HepG2 (cell line): ENCODE measurements around the gene UTS2R. TPM values are rescaled to one million over a fixed set of nuclear protein-coding genes. Genes with fewer than 3 reads are reported as not detected.

Source experiments
- BORCS8-MEF2B ChIP-seq: sonication (generic); formaldehyde crosslinking; IDR thresholded peaks from 2 replicates; pipeline ENCODE4 v1.8.0; 2022; ENCODE audit warnings: mild to moderate bottlenecking, missing genetic modification reagents
- CBFB ChIP-seq: sonication (generic); formaldehyde crosslinking; IDR thresholded peaks from 2 replicates; pipeline ENCODE4 v1.4.0; 2020; ENCODE audit warnings: missing genetic modification reagents
- DNMT1 ChIP-seq: sonication (generic); formaldehyde crosslinking; IDR thresholded peaks from 2 replicates; pipeline ENCODE4 v1.5.1; 2020; ENCODE audit warnings: mild to moderate bottlenecking, missing genetic modification reagents
- FOXA3 ChIP-seq: IDR thresholded peaks from 2 replicates; pipeline ENCODE4 v1.6.1; 2016; ENCODE audit warnings: missing genetic modification reagents, missing compliant biosample characterization
- GTF2F1 ChIP-seq: fragments of 150-350 bp; IDR thresholded peaks from 2 replicates; pipeline ENCODE4 v1.6.1; 2014; ENCODE audit warnings: low read length
- HDAC1 ChIP-seq: sonication (generic); formaldehyde crosslinking; IDR thresholded peaks from 2 replicates; pipeline ENCODE4 v1.5.1; 2020; ENCODE audit warnings: mild to moderate bottlenecking, missing genetic modification reagents
- HNF4G ChIP-seq, 2 experiments: sonication (generic) in 1 of 2; formaldehyde crosslinking in 1 of 2; IDR thresholded peaks; 2 replicates each; pipeline versions ENCODE4 v1.4.0 to v1.6.1; 2011 to 2020; ENCODE audit warnings: borderline replicate concordance in 2 of 2, low read depth in 2 of 2, mild to moderate bottlenecking in 2 of 2, low read length in 1 of 2, missing genetic modification reagents in 1 of 2, moderate library complexity in 1 of 2
- KDM5B ChIP-seq: sonication (generic); formaldehyde crosslinking; IDR thresholded peaks from 2 replicates; pipeline ENCODE4 v1.4.0; 2020; ENCODE audit warnings: missing genetic modification reagents, mild to moderate bottlenecking, borderline replicate concordance
- NFIC ChIP-seq: IDR thresholded peaks from 2 replicates; pipeline ENCODE4 v1.6.1; 2012; ENCODE audit warnings: mild to moderate bottlenecking, low read length, inconsistent platforms
- POLR2AphosphoS2 ChIP-seq: IDR thresholded peaks from 2 replicates; pipeline ENCODE4 v1.6.1; 2011; ENCODE audit warnings: low read depth, low read length, improper control_type of control experiment
- RBAK ChIP-seq: sonication (generic); formaldehyde crosslinking; IDR thresholded peaks from 2 replicates; pipeline ENCODE4 v1.5.1; 2020; ENCODE audit warnings: mild to moderate bottlenecking, missing genetic modification reagents
- RXRB ChIP-seq: IDR thresholded peaks from 2 replicates; pipeline ENCODE4 v1.6.1; 2016; ENCODE audit warnings: borderline replicate concordance, missing genetic modification reagents, missing compliant biosample characterization
- SYNCRIP ChIP-seq: fragments of 200-400 bp; formaldehyde crosslinking; IDR thresholded peaks from 2 replicates; pipeline ENCODE4 v1.6.1; 2018; ENCODE audit warnings: mild to moderate bottlenecking, low read depth, low read length; ENCODE audit not compliant: insufficient read depth
- TBX2 ChIP-seq: sonication (generic); formaldehyde crosslinking; IDR thresholded peaks from 2 replicates; pipeline ENCODE4 v1.5.0; 2020; ENCODE audit warnings: missing genetic modification reagents, mild to moderate bottlenecking, borderline replicate concordance
- THAP11 ChIP-seq: IDR thresholded peaks from 2 replicates; pipeline ENCODE4 v1.6.1; 2016; ENCODE audit warnings: missing biosample characterization, missing genetic modification reagents
- ZNF121 ChIP-seq: sonication (generic); formaldehyde crosslinking; IDR thresholded peaks from 2 replicates; pipeline ENCODE4 v1.5.0; 2020; ENCODE audit warnings: mild to moderate bottlenecking, missing genetic modification reagents
- ZNF292 ChIP-seq: sonication (generic); formaldehyde crosslinking; IDR thresholded peaks from 2 replicates; pipeline ENCODE4 v1.8.1; 2022; ENCODE audit warnings: mild to moderate bottlenecking, low read depth, missing genetic modification reagents, borderline replicate concordance
- ZNF501 ChIP-seq: sonication (generic); formaldehyde crosslinking; IDR thresholded peaks from 2 replicates; pipeline ENCODE4 v1.5.1; 2020; ENCODE audit warnings: mild to moderate bottlenecking, moderate library complexity, missing genetic modification reagents
- ZNF572 ChIP-seq: sonication (generic); formaldehyde crosslinking; IDR thresholded peaks from 2 replicates; pipeline ENCODE4 v1.5.1; 2020; ENCODE audit warnings: mild to moderate bottlenecking, missing genetic modification reagents
- polyA plus RNA-seq, 8 experiments: library from polyadenylated mRNA; depleted of rRNA in 3 of 8; stranded (reverse) in 7 of 8; unstranded in 1 of 8; fragments of >200 nt; fragmentation: Illumina TruSeq in 4 of 8; extraction: Trizol in 4 of 8; gene quantifications; 2 replicates each; pipeline versions ENCODE4 v1.2.1 to v1.2.3, GENCODE V29; 2011 to 2016; ENCODE audit warnings: low read depth in 4 of 8, missing spikeins in 1 of 8, mixed read lengths in 1 of 8; ENCODE audit not compliant: insufficient read depth in 1 of 8
- total RNA-seq, 5 experiments: library from RNA; depleted of rRNA; stranded (reverse); fragments of >200 nt; fragmentation: Illumina TruSeq; extraction: Trizol; gene quantifications; 2 replicates each; pipeline ENCODE4 v1.2.3, GENCODE V29; 2016; ENCODE audit warnings: low read depth in 1 of 5
- TF ChIP-seq, protein P1 (sequence below): sonication (generic); formaldehyde crosslinking; IDR thresholded peaks from 2 replicates; pipeline ENCODE4 v1.5.0; 2020; ENCODE audit warnings: mild to moderate bottlenecking, missing genetic modification reagents, moderate library complexity
- TF ChIP-seq, protein P2 (sequence below): sonication (generic); formaldehyde crosslinking; conservative IDR thresholded peaks from 2 replicates; pipeline ENCODE4 v1.4.0; 2020; ENCODE audit warnings: mild to moderate bottlenecking, missing genetic modification reagents, moderate library complexity
- TF ChIP-seq, protein P3 (sequence below): sonication (generic); formaldehyde crosslinking; IDR thresholded peaks from 2 replicates; pipeline ENCODE4 v1.5.0; 2020; ENCODE audit warnings: missing genetic modification reagents

The UTS2R gene
- total and polyA plus RNA-seq, 2 of the 13 experiments (the other 11 are each of a cell fraction or from before 2014, with no cell fraction given): 0.13 to 0.15 TPM

DNA sequence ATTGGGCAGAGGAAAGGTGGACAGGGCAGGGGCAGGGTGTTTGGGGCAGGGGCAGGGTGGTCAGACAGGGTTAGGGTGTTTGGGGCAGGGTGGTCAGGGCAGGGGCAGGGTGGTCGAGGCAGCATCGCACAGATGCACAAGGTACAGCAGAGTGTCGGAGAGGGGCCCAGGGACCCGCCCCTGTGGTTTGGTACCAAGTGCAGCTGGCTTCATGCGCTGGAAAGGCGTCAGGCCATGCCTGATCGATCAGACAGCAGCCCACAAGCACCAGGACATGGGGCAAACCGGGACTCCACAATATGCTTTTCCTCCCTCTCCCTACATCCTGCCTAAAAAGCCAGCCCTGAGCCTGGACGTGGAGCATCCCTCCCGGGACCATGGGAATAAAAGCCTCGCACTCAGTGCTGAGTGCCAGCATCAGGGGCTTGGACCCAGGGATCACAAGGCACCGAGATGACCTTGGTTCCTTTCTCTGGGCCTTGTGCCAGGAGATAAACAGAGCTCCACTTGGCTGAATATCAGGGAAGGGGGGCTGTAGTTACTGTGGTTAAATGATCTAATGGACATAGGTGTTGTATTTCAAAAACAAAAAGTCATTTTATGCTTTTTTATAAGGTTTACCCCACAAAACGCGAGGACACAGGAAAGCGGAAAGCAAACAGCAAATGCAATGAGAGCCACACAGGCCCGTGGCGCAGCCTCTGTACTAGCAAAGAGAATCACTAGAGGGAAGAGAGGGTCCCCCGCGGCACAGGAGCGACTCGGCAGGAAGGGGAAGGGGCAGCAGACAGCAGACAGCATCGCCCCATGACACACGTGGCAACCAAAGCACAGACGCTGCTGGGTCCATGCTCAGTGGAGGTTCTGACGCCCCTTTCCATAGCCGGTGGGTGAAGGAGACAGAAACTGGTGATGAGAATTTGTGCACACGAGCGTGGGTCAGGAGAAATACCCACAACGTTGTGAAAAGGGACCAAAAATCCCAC lies 41.3 kb downstream of the UTS2R start (continued):
- TF ChIP-seq, protein P1, sequence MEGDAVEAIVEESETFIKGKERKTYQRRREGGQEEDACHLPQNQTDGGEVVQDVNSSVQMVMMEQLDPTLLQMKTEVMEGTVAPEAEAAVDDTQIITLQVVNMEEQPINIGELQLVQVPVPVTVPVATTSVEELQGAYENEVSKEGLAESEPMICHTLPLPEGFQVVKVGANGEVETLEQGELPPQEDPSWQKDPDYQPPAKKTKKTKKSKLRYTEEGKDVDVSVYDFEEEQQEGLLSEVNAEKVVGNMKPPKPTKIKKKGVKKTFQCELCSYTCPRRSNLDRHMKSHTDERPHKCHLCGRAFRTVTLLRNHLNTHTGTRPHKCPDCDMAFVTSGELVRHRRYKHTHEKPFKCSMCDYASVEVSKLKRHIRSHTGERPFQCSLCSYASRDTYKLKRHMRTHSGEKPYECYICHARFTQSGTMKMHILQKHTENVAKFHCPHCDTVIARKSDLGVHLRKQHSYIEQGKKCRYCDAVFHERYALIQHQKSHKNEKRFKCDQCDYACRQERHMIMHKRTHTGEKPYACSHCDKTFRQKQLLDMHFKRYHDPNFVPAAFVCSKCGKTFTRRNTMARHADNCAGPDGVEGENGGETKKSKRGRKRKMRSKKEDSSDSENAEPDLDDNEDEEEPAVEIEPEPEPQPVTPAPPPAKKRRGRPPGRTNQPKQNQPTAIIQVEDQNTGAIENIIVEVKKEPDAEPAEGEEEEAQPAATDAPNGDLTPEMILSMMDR: peak; percentile 29; the same call in 1 of the 2 replicates
- no peak for TF ChIP-seq ZNF292 (CRISPR knock-in tag)
- no peak for TF ChIP-seq SYNCRIP
- TF ChIP-seq RXRB (CRISPR knock-in tag): peak; percentile 79
- TF ChIP-seq THAP11 (CRISPR knock-in tag): 0 out of 2 replicates have a peak, but pooled peaks have one; percentile 16
- TF ChIP-seq ZNF121: no peak
- TF ChIP-seq RBAK: 0 out of 2 replicates have a peak, but pooled peaks have one; percentile 31
- peak; percentile 81 for TF ChIP-seq NFIC
- TF ChIP-seq GTF2F1: no peak
- TF ChIP-seq POLR2AphosphoS2: no peak
- TF ChIP-seq, protein P2, sequence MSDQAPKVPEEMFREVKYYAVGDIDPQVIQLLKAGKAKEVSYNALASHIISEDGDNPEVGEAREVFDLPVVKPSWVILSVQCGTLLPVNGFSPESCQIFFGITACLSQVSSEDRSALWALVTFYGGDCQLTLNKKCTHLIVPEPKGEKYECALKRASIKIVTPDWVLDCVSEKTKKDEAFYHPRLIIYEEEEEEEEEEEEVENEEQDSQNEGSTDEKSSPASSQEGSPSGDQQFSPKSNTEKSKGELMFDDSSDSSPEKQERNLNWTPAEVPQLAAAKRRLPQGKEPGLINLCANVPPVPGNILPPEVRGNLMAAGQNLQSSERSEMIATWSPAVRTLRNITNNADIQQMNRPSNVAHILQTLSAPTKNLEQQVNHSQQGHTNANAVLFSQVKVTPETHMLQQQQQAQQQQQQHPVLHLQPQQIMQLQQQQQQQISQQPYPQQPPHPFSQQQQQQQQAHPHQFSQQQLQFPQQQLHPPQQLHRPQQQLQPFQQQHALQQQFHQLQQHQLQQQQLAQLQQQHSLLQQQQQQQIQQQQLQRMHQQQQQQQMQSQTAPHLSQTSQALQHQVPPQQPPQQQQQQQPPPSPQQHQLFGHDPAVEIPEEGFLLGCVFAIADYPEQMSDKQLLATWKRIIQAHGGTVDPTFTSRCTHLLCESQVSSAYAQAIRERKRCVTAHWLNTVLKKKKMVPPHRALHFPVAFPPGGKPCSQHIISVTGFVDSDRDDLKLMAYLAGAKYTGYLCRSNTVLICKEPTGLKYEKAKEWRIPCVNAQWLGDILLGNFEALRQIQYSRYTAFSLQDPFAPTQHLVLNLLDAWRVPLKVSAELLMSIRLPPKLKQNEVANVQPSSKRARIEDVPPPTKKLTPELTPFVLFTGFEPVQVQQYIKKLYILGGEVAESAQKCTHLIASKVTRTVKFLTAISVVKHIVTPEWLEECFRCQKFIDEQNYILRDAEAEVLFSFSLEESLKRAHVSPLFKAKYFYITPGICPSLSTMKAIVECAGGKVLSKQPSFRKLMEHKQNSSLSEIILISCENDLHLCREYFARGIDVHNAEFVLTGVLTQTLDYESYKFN: peak; percentile 65
- TF ChIP-seq, protein P3, sequence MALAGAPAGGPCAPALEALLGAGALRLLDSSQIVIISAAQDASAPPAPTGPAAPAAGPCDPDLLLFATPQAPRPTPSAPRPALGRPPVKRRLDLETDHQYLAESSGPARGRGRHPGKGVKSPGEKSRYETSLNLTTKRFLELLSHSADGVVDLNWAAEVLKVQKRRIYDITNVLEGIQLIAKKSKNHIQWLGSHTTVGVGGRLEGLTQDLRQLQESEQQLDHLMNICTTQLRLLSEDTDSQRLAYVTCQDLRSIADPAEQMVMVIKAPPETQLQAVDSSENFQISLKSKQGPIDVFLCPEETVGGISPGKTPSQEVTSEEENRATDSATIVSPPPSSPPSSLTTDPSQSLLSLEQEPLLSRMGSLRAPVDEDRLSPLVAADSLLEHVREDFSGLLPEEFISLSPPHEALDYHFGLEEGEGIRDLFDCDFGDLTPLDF (CRISPR knock-in tag): no peak
- TF ChIP-seq DNMT1: 0 out of 2 replicates have a peak, but pooled peaks have one; percentile 21
- peak; percentile 60 for TF ChIP-seq ZNF501 (CRISPR knock-in tag)
- peak; percentile 69; the same call in 1 of the 2 replicates for TF ChIP-seq TBX2 (CRISPR knock-in tag)
- peak; percentile 70 for TF ChIP-seq FOXA3 (CRISPR knock-in tag)
- peak; percentile 66; the same call in 1 of the 2 replicates for TF ChIP-seq BORCS8-MEF2B
- peak; percentile 53 for TF ChIP-seq HDAC1 (CRISPR knock-in tag)
- 0 out of 2 replicates have a peak, but pooled peaks have one; percentile 69 for TF ChIP-seq ZNF572 (CRISPR knock-in tag)
- TF ChIP-seq HNF4G (IDR thresholded peaks at IDR 0.05; ENCODE audit: borderline replicate concordance, low read depth, low read length): peak; percentile 45; the same call in 1 of the 2 replicates
- TF ChIP-seq HNF4G (CRISPR knock-in tag; IDR thresholded peaks at IDR 0.05; ENCODE audit: borderline replicate concordance, low read depth): no peak
- TF ChIP-seq CBFB (CRISPR knock-in tag): no peak; the same call in 1 of the 2 replicates
- TF ChIP-seq KDM5B (CRISPR knock-in tag): 0 out of 2 replicates have a peak, but pooled peaks have one; percentile 29
